Glomerular visceral epithelial cell (primary cell): Measurements from ENCODE around the gene KLHL30.
"Not testable (repeated sequence)": the region's sequence is repeated elsewhere in the genome, so short reads cannot be mapped to it uniquely, and the experiment has no call there.

Source experiments
- DNase-seq: peaks from one replicate; pipeline ENCODE4 v3.0.0-alpha.2; 2016; ENCODE audit errors: extremely low spot score

Gene KLHL30

DNA sequence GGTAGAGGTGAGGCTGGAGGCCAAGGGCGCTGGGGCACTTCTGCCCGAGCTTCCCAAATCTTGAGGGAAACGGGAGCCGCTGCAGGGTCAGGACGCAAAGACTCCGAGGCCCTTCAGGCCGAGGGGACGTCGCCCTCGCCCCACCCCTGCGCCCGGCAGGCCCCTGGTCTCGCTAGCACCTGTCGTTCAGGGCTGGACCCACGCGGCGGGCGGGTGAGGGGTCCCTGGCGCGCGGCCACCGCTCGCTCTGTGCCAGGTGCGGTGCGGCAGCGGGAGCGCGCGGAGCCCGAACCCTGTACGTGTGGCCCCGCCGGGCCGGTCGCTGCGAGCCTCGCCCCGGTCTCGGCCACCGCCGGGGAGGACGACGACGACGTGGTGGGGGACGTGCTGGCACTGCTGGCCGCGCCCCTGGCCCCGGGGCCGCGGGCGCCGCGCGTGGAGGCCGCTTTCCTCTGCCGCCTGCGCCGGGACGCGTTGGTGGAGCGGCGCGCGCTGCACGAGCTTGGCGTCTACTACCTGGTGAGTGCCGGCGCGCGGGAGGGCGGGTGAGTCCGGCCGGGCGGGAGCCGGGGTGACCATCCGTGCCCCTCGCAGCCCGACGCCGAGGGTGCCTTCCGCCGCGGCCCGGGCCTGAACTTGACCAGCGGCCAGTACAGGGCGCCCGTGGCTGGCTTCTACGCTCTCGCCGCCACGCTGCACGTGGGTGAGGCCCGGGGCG, 25.2 kb downstream of the KLHL30 start:
- no peak for DNase-seq

DNA sequence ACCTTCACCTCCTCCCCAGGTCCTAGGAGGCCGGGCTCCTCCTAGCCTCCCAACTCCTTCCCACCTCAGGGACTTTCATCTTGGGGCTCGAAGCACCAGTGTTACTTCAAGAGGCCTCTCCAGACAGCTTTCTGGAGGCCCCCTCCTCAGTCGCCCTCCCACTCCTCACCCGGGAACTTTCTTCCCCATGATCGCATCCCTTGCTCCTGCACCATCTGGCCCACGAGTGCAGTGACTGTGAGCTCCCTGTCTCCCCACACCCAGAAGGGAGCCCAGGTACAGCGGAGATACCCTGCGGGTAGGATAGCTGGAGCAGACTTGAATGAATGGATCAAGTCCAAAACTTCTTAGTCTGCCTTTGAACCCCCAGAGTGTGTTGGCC, 26.4 kb downstream of the KLHL30 start:
- DNase-seq = no peak

DNA sequence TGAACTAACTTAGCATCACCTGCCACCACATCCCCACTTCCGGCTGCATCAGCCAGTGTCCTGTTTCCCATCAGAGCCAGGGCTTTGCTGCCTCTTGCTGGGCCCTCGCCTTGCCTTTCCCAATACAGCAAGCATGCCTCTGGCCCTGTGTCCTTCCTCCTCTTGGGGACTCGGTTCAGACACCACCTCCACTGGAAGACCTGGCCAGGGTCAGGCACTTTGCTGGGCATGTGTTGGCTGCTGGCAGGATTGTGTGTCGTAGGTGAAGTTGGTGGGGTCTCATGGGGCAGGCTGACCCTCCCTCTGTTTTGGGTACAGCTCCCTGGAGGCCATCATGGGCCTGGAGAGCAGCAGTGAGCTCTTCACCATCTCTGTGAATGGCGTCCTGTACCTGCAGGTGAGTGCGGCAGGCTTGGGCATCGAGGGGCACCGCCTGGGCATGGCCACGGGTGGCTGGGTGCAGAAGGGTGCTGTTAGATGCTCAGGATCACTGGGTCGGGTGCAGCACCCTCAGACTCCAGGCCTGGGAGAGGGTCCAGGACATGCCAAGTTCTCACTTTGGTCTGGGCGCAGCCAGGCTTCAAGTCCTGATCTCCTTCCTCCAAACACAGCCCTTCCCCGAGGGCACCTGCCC, 26.9 kb downstream of the KLHL30 start:
- DNase-seq = no peak

DNA sequence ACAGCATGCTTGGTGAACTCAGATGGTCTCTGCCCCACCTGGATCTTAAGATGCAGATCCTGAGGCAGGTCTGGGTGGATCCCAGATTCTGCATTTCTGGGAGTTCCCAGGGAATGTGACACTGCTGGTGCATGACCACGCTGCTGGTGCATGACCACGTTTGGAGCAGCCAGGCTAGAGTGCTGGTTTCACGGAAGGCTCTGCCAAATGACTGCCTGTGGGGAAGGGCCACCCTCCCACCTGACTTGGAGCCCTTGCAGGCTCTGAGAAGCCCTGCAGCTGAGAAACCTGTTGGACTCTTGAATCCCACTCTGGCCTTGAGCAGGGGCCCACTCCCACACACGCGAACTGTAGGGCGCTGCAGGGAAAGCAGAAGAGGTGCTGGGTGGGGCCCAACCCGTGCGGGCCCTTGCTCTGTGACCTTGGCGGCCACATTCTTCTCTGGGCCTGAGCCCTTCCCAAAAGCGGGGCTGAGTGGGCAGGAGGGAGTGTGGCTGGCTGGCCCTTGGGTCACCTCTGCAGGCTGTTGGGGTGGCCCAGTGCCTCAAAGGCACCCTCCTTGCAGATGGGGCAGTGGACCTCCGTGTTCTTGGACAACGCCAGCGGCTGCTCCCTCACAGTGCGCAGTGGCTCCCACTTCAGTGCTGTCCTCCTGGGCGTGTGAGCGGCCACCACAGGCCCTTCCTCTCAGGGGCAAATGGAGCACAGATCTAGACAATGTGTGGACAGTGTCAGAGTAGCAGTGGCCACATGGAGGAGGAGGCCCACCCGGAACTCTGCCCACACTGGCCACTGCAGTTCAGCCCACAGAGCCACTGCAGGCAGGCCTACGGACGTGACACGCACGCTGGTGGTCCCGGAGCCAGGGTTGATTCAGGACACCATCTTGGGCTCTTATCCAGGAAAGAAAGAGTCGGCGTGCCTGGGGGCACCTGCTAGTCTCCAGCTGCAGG, 28.2 kb downstream of the KLHL30 start:
- DNase-seq = peak; percentile 75

DNA sequence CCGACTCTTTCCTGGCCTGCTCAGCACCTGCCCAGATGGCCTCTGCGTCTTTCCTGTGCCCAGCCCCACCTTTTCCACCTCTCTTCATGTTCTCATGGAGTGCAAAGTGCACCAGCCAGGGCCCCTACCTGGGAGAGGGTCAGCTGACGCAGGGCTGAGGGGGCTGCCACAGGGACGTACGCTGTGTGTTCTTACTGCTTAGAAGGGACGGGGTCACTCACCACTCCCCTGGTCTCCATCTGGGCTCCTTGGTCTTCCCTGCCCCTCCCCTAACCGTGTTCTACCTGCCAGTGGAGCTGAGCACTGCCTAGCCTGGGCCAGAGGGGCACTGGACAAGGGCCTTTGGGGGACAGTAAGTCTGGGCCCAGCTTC, 28.9 kb downstream of the KLHL30 start:
- no peak for DNase-seq

DNA sequence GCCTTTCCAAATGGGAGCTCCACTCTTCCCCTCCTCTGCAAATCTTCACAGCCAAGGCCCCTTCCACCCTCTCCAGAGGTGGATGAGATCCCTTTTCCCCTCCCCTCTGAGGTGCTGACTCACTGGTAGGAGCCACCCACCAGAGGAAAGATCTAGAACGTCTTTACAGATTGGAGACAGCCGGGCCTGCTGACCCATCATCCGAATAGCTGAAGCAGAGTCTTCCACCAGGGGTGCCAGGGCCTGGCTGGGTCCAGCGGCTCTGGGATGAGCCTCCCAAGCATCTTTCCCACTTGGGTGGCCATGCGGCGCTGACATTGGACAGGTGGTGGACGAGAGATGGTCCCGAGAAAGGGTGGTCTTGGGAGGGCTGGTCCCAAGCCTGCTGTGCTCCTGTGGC, 29.3 kb downstream of the KLHL30 start:
- no peak for DNase-seq

DNA sequence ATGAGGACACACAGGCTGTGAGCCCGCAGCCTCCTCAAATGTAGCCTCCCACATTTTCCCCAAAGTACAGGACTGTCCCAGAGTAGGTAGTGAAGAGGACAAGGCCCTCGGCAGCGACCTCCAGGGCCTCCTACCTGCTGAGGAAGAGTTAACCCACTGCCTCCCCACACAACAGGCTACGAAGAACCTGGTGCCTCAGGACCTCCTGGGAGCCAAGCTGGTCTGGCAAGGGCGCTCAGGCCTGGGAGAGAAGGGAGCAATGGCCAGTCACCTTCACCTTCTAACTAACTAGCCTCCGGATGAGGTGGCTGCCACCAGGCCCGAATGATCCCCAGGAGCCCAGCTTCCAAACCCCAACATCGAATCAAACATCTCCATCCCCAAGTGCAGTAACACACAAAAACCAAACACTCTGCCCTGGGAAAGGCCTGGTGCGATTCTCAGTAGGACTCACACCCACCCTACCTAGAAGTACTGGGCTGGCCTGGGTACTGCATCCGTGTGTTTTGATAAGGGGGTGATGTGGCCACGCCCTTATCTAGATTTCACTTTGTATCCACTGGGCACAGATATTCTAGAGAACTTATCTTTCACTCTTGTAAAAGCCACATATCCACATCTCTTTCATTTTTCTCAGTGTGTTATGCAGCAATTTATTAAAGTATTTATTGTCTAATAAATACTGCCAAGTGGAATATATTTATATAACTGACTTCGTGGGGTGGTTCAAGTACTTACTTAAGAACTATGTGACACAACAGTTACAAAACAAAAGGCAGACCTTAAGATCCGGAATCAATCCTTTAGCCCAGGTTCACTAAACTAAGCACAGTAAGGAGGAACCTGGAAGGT, 30.0 kb downstream of the KLHL30 start:
- DNase-seq = no peak

DNA sequence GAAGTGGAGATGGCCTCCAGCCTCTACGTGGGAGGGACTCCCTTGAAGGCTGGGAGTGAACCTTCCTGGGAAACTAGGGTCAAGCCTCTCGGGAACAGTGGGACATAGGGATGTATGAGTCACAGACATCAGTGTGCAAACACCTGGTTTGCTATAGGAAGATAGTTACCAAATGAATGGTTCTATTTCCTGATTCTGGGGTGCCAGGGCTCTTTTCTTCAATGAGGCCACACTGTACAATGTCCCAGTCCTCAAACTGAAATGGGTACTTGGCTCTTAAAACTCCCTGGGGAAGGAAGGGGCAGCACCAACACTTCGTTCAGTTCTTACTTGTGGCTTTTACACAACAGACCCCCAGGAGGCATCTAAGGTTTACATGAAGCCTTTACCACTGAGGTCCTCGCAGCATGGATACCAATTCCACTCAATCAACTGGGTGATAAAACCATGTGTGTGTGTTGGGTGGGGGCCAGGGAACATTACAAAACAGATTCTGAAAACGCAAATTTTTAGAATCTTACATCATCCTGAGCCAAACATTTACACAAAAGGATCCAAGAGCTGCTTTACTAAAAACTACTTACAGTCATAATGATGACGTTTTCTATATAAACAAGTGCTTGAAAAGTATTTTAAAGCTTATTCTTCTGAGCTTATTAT, 30.7 kb downstream of the KLHL30 start:
- peak; percentile 86 for DNase-seq

DNA sequence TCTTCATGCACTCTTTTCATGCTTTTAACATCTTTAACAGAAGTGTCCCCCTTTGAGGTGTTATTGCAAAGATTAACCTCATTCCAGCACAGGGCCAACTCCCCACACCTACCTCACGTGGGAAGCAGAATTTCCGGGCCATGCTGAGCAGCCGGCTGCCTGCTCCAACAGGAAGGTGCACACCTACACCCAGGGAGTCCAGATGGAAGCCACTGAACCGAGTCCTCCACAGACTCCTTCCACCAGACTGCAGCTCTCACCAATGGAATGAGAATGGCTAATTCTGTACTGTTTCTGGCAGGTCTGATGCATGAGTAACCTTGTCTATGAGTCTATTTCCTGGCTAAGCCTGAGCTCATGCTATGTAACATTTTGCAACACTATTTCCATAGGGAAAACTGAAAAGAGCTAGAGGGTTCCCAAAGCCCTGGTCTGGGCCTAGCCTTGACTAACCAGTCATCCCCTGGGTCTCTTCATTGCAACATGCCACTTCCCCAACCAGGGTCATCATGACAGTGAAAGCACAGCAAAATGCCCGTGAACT, 31.3 kb downstream of the KLHL30 start:
- peak; percentile 97 for DNase-seq

DNA sequence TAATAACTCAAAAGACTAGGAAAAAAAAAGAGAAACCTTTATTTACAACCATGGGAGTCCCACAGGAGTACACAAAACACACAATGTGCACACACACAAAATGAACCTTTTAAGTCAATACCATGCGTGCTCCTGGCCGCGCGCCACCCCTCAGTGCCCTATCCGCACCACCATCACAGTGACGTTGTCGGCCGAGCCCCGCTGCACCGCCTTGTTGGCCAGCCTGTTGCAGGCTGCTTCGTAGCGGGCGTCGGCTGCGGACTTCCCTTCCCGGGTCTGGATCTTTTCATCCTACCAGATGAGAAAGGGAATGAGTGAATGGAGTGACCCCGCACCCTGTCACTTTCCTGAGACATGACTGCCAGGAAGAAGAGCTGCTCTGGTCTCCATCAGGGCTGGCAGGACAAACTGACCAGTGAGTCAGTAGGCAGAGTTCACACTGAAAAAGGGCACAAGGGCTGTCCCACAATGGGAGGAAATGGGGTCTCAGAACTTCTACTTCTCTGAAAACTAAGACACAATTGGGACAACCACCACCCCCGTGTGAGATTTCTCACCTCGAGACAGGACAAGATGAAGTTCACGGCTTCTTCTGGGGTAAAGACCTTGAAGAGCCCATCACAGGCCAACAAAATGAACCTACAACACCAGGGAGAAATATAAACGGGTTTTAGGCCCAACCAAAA, 32.1 kb downstream of the KLHL30 start:
- no peak for DNase-seq

DNA sequence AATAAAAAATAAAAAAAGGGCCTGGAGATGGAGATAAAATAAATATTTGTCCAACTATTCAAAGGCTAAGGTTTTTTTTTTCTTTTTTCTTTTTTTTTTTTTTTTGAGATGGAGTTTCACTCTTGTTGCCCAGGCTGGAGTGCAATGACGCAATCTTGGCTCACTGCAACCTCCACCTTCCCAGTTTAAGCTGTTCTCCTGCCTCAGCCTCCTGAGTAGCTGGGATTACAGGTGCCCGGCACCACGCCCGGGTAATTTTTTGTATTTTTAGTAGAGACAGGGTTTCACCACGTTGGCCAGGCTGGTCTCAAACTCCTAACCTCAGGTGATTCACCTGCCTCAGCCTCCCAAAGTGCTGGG, 32.6 kb downstream of the KLHL30 start:
- not testable (repeated sequence) for DNase-seq

DNA sequence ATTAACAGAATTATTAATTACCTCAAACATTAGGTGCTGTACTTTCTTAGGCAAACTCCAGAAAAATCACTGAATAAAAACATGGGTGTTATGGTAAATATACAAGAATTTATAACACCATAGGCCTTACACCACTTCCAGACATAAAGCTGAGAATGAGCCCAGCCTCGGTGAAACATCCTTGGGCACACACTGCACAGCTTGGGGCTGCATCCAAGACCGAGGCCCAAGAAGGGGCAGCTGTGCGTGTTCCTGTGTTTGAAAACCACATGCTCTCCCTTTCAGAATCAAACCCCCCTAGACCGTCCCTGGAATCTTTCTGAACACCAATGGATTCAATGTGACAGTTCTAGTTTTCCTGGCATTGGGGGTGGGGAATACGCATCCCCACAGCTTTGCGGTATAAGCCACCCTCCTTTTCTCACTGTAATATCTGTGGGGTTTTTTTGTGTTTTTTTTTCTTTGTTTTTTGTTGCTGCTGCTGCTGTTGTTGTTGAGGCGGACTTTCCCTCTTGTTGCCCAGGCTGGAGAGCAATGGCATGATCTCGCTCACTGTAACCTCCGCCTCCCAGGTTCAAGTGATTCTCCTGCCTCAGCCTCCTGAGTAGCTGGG, 33.2 kb downstream of the KLHL30 start:
- no peak for DNase-seq

DNA sequence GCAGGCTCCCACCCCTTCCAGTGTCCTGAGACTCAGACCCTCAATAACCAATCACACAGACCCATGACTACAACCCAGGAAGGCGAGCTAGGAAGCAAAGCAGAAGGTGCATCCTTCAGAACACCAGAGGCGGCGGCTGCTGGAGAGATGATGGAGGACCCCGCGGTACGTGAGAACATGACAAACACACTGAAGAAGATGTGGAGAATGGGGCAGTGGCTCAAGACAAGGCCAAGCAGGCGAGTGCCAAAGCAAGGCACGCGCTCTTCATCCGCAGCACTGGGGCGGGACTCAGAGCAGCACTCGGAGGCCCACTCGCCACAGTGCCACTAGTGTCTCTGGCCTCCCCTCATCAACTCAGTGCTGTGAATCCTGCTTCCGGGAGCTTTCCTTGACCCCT, 34.0 kb downstream of the KLHL30 start:
- DNase-seq = no peak

DNA sequence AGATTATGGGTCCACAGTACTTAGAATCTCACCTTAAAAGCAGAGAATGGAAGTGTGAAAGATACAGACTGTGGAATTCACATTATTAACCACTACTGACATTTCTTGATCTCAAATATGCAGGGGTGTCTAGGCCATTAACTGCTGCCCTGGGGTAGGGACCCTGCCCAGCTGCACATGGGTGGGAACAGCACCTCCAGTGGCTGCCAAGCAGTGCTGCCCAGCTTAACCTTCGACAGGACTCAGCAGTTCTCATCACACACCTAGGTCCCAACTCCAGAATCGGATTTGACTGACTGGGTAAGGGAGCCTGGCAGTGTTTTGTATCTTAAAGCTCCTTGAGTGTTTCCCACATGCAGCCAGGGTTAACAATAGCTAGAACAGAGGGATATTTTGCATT, 35.2 kb downstream of the KLHL30 start:
- DNase-seq = no peak

DNA sequence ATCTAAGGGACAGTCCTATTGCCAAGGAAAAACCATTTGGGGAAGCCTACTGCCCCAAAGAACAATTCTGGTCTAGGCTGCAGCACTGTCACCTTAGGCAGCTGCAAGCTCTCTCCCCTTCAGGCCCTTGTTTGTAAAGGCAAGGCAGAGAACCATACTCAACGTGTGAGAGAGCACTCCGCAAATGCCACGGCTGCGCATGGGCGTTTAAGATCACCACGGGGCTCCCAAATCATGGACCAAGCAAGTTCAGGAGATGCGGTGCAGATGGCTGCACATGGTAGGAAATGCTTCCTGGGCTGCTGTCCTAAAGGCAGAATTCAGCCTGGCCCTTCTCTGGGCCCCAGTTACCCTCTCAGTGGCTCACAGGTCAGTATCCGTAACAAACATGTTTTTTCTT, 35.8 kb downstream of the KLHL30 start:
- DNase-seq = no peak

DNA sequence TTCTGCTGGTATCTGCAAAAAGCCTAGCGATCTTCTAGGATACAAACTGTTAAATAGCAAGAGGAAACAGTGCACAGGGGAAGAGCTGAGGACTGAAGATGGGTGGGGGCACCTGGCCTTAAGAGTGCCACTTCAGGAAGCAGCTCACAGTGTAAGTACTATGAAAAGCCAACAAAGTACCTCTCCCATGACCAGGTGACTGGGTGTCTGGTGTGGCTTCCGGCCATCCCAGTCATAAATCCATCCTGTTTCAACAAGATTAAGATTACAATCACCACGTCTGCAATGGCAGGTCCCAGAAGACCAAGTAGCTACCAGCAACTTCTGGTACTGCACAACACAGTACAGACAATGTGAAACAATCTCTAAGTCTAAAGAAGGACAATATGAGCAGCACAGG, 36.2 kb downstream of the KLHL30 start:
- DNase-seq = no peak

DNA sequence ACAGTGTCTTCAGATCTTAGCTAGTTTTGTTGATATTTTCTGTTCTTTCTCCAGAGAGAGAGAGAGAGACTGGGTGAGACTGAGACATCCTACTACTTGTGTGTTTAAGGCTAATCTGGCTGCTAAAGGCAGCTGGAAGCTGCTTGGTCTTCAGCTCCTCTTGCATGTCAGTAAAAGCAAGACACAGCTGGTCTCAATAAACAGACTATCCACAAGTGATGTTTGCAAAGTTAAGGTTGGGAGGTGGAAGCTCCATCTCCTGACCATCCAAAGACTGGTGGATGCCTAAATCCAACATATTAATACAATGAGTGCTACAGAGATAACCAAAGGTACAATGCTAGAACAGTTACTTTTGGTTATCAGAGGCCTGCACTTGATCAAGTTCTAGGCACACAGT, 38.1 kb downstream of the KLHL30 start:
- no peak for DNase-seq

DNA sequence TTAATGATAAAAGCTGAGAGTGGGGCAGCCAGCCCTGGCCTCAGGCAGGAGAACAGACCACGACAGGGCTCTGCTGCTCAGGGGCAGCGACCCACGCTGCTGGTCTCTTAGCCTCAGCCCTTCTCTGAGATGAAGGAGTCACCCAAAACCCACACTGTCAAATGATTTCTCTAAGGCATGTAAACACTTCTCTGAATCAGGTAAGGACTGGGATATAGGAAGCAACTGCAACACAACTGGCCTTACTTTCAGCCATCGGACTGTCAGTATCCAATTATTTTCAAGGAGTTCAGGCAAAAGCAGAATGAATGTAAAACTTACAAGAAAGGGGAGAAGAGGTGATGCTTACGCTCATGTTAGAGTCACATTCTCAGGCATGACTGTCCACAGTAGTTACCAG, 42.1 kb downstream of the KLHL30 start:
- no peak for DNase-seq

DNA sequence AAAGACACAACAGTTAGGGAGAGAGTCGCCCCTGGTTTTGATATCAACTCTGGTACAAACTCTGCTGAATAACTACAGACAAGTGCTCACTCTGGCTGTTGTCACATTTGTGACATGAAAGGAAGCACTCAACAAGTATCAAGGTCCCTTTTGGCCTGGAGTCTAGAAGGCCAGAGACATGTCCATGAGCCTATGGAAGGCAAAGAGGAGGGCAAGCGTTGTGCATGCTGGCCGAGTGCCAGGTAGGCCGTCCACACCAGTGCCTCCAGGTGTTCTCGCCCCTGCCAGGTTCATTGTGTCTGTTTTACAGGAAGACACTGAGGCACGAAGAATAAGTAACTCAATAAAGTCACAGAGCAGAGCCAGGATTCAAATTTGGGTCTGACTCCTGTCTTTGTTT, 43.9 kb downstream of the KLHL30 start:
- DNase-seq = no peak

DNA sequence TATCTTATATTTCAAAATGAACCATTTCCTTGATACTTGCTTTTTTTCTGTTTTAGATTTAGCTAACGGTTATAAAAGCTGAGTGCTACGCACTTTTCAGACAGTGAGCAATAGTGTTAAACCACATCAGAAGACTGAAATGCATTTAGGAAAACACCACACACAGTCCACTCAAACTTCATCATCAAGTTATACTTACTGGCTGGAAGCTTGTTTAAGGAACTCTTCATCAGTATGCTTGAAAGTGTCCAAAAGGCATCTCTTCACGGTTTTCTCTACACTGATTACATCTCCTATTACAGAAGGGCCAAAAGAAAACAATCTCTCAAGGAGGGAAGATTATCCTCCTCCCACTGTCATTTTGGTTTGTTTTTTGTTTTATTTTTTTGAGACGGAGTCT, 45.4 kb downstream of the KLHL30 start:
- DNase-seq = no peak
